Activated T-helper 1 cell treated with Interleukin-2 at 50 U/mL for 16 hours (primary cell): Measurements from ENCODE around the gene ANO2.
"Not testable (repeated sequence)": the region's sequence is repeated elsewhere in the genome, so short reads cannot be mapped to it uniquely, and the experiment has no call there.

Experiments
- DNase-seq: peaks from one replicate; pipeline ENCODE4 v3.0.0-alpha.2; 2020; ENCODE audit warnings: low read depth

The ANO2 gene

DNA sequence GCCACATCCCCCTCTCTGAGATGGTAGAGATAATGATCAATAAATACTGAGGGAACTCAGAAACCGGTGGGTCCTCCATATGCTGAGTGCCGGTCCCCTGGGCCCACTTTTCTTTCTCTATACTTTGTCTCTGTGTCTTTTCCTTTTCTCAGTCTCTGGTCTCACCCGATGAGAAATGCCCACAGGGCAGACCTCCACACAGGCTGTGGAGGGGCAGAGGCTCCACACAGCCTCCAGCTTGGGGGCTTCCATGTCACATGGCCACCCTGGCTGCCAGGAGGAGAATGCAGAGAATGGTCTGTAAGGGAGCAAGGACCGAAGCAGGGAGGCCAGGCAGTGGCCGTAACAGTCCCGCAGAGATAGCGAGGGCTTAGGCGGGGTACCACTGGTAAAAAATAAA, 407.3 kb downstream of the ANO2 start:
- DNase-seq: no peak

DNA sequence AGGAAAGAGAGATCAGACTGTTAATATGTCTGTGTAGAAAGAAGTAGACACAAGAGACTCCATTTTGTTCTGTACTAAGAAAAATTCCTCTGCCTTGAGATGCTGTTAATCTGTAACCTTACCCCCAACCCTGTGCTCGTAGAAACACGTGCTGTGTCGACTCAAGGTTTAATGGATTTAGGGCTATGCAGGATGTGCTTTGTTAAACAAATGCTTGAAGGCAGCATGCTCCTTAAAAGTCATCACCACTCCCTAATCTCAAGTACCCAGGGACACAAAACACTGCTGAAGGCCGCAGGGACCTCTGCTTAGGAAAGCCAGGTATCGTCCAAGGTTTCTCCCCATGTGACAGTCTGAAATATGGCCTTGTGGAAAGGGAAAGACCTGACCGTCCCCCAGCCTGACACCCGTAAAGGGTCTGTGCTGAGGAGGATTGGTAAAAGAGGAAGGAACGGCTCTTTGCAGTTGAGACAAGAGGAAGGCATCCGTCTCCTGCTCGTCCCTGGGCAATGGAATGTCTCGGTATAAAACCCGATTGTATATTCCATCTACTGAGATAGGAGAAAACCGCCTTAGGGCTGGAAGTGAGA, 407.9 kb downstream of the ANO2 start:
- not testable (repeated sequence) for DNase-seq

DNA sequence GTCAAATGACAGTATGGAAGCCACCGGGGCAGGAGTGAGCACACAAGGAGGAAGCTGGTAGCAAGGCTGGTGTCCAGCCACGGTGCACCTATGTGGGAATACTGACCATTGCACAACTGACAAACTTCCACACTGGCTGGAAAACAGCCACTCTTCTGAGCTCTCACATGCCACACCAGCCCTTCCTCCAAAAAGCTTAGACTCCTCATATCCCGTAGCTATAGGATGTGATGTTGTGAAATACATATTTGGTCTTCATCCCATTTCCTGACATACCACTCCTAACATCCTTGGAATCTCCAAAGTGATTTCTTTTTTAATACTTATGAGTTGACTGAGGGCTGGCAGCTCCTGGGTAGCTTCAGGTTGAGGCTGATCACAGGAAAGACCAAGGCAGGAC, 409.5 kb downstream of the ANO2 start:
- no peak for DNase-seq

DNA sequence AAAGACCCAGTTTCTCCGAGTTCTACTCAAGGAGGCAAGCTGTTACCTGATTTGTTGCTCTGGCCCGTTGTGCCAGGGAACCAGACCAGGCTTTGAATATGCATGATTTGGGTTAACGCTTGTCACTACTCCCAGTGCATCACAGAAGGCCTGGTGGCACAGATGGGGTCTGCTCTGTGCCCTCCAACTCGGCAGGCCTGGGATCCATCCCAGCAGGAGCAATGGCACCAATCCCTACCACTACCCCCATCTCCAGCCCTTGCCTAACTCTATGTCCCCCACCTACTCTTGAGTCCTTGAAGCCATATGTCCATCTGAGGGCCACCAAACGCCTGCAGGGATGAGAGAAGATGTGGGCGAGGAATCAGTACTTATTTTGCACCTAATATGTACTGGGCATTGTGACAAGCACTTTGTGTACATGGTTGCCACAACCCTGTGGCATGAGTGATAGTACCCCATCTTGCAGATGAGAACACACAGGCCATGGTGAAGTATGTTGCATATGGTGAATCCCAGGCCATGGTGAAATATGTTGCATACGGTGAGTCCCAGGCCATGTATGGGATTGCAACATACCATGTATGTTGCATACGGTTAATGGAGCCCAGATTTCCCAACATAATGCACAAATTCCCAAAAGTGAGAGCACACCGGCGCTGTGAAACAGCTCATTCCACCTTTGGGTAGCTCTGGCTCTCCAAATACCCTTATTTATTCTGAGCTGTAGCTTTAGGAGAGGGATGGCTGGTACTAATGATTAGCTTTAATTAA, 410.4 kb downstream of the ANO2 start:
- DNase-seq: no peak

DNA sequence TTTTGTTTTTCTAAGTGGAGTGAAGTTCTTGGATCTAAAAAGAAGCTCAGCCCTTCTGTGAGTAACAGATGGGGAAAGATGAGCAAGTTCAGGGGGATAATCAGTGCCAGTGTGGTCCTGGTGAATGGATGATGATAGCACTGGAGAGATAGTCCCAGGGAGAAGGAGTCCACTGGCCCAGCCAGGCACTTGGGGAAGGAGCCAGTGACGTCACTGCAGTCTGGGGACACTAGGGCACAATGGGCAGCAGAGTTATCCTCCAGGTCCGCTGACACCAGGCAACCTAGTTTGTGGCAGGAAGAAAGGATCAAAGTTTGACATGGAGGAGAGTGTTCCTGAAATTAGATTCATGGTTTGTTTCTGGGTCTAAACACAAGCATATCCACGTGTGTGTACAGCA, 411.7 kb downstream of the ANO2 start:
- DNase-seq: no peak

DNA sequence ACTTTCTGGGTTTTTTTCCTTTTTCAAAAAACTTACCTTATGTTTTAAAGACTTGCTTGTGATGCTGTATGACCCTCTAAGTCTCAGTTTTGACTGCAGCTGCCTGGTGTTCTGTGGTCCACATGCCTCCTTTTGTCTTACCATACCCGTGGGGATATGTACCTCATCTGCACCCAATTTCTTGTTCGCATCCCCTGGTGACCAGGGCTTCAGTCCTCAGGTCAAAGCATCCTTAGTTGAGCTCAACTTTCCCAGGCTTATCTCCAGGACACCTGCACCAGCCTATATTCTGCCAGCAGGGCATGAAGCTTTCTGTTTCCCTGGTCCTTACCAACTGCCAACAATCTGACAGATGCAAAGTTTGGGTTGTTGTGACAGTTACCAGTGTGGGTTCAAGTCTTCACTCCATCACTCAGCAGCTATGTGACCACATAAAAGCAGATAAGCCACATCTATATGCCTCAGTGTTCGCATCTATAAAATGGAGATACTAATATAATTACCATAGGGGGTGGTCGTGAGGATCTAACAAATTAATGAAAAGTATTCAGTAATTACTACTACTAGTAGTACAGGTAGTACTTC, 419.2 kb downstream of the ANO2 start:
- DNase-seq: no peak

DNA sequence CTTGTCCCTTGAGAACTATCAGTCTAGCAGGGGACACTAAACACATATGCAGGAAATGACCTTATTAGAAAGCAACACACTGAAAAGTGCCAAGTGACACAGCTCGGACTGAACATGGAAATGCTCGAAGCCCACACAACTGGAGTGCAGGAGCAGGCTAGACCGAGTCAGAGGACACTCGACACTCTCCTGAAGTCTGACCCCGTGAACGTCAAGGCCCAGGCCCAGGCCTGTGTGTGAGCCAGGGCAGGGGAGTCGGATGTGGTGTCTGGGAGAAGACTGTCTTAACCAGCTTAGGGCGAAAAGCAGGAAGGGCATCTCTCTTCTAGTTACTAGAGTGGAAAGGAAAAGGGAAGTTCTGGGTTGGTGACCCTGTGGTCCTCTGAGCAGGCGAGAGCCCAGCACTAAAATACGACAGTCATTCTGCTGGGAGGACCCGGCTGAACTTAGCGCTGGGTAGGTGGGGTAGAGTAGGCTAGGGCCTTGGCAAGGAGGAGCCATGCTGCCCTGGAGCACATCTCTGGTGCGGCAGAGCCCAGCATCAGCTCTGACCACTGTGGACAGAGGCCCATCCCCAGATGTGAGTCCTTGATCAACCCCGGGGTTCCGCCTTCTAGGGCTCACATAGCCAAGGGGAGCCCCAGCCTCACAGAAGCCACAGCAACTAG, 420.2 kb downstream of the ANO2 start:
- no peak for DNase-seq

DNA sequence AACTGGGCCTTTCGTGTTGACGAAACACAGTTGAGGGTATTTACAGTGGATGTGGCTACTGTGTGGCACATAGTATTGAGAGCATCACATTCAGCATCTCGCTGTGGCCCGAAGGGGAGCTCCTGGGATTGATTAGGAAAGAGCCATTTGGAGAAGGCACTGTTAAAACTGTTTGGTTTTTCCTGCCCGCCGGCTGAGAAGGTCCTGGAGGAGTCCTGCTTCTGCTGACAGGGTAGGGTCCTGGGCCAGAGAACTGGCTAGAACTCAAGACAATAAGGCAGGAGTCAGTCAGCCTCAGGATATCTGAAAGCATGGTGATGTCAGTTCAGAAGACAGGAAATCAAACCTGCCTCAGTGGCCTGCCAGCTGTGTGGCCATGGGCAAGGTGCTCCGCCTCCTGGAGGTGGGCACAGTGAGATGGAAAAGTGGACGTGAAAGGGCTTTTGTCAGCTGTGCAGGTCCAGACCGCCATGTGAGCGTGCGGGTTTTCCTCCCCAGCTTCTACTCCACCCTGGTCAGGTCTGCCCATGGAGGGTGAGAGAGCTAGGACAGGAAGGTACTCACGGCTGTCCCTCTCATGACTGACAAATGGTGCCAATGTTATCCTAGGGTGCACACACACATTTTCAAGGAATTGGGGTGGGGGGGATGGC, 420.8 kb downstream of the ANO2 start:
- DNase-seq: no peak

DNA sequence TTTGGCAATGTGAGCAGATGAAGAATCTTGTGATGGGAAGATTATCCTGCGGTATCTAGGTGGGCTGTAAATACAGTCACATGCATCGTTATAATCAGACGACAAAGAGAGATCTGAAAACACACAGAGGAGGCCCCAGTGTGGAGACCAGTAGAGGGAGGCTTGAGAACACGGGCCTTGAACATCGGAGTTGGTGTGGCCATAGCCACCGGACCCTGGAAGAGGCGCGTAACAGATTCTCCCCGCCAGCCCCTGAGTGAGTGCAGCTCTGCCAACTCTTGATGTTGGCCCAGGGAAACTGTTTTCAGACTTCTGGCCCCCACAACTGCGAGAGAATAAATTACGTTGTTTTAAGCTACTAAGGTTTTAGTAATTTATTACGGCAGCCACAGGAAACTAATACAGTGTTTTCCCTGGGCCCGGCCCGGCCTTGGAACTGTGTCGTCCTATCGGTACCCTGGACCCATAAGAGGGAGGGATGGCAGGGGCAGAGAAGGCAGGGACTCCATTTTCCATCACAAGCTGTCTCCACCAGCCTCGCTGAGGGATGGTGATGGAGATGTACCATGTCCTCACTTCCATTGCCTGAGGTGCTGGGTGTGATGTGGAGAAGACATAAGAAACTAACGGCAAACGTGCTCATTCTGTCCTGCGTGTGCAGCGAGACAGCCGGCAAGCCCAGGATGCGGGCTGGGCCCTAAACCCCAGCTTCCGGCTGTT, 421.5 kb downstream of the ANO2 start:
- no peak for DNase-seq

DNA sequence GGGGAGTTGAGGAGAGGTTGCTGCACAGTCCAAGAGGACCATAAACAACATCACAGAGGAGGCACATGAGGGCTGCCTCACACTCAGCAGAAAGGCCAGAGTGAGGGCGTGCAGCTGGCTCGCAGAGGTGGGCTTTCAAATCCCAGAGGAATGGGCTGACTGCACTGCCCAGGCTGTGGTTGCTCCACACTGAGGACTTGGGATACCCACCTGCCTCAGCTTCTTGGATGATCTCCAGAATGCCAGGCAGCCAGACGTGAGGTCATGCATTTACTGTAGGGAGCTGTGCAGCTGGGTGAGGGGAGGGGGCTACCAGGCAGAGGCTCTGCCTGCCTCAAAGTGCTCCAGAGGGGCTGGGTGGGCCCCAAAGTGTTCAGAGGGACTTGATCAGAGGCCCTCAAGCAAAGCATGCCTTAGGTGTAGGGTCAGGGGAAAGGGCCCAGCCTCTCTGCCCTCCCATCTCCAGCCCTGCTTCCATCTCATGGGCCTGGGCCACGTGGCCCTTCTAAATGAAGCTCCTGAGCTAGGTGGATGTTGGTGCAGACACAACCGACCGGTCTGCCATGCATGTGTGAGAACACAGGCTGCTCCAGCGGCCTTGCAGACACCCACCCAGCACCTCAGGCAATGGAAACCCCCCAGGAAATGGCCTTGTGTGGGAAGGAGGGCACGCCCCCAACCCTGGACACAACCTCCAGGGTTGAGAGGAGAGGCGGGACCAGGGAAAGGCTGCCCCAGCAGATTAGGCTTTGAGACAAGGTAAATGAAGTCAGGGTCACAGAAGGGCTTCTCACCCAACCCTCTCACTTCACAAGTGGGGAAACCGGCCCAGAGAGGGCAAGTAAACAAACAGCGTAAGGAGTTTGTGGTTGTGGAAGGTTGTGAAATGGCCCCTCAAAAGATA, 422.4 kb downstream of the ANO2 start:
- no peak for DNase-seq

DNA sequence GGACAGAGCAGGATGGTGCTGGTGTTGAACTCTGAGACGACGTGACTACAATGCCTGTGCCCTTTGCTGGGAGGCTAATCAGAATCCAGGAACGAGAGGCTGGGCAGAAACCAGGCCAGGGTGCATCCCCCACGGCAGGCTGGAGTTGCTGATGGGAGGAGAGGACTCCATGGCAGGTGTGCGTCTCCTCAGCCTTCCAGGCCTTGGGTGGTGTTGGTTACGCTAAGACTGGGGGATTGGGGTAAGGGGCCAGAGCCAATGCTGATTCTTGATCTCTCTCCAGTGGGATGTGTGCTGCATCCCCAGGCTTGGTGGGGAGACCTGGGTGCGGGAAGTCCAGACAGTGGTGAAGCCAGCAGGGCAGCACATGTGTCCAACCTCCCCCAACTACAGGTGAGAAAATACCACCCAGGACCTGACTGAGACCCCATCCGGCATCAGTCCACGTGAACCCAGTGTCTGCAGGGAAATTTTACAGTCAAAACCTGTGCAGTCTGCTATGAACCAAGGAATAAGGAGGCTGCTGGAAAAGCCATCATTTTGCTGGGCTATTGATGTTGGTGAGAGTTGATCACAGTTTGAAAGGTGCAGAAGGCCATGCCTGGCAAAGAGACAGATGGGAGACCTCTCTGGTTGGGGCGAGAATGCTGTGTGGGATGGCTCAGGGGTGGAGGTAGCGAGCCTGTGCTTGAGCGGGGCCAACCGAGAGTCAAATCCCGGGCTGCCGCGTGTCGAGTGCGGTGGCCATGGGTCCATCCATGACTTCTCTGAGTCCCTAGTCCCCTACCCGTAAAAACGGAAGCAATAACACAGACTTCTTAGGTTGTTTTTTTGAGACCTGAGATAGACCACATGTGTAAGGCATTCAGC, 423.4 kb downstream of the ANO2 start:
- DNase-seq: no peak

DNA sequence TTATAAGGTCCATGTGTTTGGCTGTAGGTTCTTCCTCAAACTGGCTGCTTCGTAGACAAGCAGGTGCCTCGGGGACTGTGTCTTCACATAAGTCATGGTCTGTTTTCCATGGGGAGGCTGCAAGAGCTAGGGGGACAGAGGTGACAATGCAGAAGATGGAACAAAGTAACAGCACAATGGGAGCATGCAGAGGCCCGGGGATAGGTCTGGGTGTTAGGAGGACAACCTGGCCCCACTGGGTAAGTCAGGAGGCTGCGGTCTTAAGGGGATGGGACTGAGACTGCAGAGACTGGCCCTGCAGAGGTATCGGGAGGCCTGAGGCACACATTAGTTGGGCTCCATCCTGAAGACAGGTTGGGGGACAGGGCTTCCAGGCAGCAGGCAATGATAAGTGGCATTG, 424.2 kb downstream of the ANO2 start:
- DNase-seq: no peak

DNA sequence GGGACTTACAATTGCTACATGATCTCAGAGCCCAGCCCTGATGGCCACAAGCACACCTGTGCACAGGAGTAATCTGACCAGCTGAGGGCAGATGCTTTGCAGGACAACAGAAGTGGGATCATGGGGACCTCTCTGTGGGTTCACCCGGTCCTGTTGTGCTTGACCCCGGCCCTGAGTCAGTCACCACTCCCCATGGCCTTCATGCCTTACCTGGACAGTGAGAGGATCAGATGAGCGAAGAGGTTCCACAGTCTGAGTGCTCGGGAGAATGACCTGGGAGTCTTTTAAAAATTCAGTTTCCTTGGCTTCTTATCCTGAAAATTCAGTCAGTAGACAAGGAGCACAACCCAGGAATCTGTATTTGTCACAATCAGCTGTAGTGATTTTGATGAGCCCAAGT, 425.0 kb downstream of the ANO2 start:
- DNase-seq: no peak

DNA sequence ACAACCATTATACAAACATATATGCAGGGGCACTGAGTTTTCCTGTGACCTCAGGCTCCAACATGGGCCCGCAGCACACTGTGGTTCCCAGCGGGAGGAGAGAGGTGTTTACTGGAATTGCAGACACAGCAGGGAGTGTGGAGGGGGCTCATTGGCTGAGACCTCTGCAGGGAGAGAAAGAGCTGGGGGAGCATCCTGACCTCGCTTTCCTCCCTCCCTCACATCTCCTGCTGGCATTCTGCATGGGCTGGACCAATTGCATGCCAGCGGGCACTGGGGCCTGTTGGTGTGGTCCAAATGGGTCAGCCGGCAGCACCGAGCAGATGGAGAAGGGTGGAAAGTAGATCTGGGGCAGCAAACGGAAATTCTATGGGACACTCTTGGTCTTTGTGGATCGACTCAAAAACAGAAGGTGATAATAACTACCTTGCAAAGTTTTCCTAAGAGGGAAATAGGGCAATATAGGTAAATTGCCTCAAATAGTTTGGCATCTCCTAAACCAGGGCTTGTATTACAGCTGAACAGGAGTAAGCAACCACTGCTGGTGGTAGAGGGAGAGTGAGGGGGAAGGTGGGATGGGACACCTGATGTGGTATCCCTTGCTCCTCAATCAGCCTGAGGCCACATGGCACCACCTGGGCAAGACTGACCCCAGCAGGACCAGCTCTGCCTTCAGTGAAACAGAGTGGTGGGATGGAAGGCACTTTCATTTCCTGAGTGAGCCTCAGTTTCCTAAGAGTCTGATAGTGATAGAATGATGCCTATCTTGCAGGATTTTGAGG, 426.3 kb downstream of the ANO2 start:
- DNase-seq: no peak

DNA sequence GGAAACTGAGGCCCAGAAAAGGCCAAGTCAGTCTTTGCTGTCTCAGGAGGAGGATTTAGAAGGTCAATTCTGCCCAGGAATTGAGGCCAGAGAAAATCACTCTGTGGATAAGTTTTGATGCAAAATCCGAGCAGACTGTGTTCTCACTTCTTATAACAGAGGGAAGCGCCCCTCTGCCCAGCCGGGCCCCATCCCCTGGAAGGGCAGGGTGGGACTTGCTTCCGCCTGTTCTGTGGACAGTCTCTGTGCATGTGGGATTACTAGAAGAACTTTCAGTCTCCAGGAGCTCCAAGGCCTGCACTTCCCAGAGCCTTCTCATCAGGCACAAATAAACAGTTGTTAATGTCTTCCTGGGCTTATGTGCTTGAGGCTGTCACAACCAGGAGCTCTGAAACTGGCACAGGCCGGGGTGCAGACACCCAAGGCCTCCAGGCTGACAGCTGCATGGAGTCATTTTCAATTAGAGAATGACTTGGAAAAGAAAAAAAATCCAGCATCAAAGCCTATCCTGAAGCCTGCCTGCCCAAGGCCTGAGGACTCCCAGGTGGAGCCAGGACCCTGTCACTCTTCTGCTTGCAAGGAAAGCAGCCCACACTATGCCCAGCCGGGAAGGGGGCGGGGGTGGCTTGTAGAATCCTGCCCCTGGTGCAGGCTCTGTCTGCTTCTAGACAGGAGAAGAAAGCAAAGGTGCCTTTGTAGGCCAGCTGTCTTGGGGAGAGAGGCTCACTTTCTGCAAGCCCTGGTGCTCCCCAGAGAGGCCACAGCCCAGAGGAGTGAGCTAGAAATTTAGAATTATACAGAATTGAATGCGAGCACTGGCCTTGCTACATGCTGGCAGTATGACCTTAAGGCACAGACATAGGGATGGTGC, 428.5 kb downstream of the ANO2 start:
- DNase-seq: no peak

DNA sequence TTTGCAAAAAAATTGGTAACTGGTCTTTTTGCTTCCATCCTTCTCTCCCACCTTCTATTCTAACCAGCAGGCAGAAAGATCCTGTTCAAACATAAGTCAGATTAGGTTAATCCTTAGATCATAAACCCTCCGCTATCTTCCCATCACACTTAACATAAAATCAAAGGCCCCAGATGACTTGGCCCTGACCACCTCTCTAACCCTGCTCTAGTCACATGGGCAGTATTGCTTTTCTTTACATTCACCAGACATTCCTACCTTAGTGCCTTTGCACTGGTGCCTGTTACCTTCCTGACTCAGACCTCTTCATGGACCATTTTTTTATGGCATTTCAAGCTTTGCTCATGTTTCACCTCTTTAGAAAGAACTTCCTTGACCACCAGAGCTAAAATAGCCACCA, 429.6 kb downstream of the ANO2 start:
- no peak for DNase-seq

DNA sequence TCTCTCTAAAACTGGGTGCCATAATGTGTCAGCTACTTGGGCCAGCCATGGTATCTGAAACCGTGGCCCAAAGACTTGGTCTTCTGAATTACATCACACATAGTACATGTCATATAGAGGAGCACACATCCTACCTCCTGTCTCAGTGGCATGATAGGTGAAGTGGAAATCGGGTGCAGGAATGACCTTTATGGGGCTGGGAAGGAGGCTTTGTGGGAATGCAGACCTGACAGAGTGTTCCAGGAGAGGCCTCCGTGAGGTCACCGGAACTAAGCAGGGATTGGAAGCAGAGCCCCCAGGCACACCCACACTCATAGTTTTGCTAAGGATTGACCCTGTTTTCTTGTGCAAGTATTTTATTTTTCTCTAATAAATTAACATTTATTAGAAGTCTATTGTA, 430.5 kb downstream of the ANO2 start:
- DNase-seq: no peak

DNA sequence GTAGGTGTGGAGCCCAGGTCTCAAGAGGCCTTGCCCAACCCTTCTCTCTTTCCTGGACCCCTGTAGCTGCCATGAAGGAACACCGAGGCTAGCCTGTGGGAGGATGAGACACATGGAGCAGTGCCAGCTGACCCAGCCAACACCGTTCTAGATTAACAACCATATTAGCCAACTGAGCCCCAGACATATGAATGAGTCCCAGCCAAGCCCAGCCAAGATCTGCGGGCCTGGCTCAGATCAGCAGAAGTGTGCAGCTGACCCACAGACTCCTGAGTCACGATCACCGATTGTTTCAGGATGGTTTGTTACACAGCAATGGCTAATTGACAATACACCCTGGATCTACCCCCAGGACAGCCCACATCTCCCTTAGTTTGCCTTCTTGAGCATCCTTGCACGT, 431.0 kb downstream of the ANO2 start:
- DNase-seq: no peak
